Psoas muscle (tissue), 8 donors: ENCODE results near the gene SRPK3. TPM values are rescaled to one million over a fixed set of nuclear protein-coding genes. Genes with fewer than 3 reads are reported as not detected.
A peak's percentile ranks its signal among the peaks of the same experiment; 100 is the strongest.

Experiments used
- ATAC-seq, 4 donors: fragments of 200-7000 bp; cut with Tn5 transposase; one replicate each; pipeline ENCODE4 v1.9.1; 2020; ENCODE audit warnings: moderate library complexity in 3 of 4, mild to moderate bottlenecking in 2 of 4
- DNase-seq, 2 donors: peaks; one replicate each; pipeline ENCODE4 v3.0.0-alpha.2; 2020
- H3K27ac ChIP-seq: fragments of 200-600 bp; one replicate; pipeline ENCODE4 v1.8.0; 2022
- H3K27me3 ChIP-seq, 3 donors: fragments of 200-600 bp in 1 of 3; one replicate each; pipeline versions ENCODE4 v1.6.1 to v1.8.0; 2013 to 2022; ENCODE audit warnings: low read length in 2 of 3, mild to moderate bottlenecking in 2 of 3, moderate library complexity in 1 of 3; ENCODE audit not compliant: insufficient read depth in 3 of 3
- H3K36me3 ChIP-seq, 2 donors: fragments of 200-600 bp in 1 of 2; one replicate each; pipeline versions ENCODE4 v1.6.1 to v1.8.0; 2013 to 2022; ENCODE audit warnings: low read depth in 1 of 2, mild to moderate bottlenecking in 1 of 2, moderate library complexity in 1 of 2; ENCODE audit not compliant: insufficient read depth in 1 of 2
- H3K4me1 ChIP-seq: fragments of 200-600 bp; one replicate; pipeline ENCODE4 v1.8.0; 2022
- H3K4me3 ChIP-seq: fragments of 200-600 bp; one replicate; pipeline ENCODE4 v1.8.0; 2022; ENCODE audit warnings: mild to moderate bottlenecking
- H3K9me3 ChIP-seq: fragments of 200-600 bp; one replicate; pipeline ENCODE4 v1.8.0; 2022
- CTCF ChIP-seq: fragments of 200-600 bp; IDR thresholded peaks from one replicate; pipeline ENCODE4 v1.8.0; 2022; ENCODE audit warnings: antibody characterized with exemption
- WGBS, 3 donors: extraction: QIAGEN DNeasy Blood & Tissue Kit; methylation state at CpG; one replicate each; pipeline versions ENCODE4 v1.1.6 to v1.1.7; 2013; 5-methylcytosine and 5-hydroxymethylcytosine counted together
- intact Hi-C, 2 donors: fragments of 100-400 bp; cut with DNase I; formaldehyde crosslinking; loops; one replicate each; pipeline versions ENCODE4 v1.11.0 to v1.14.2; 2022
- polyA plus RNA-seq, 3 donors: library from polyadenylated mRNA; stranded (reverse); fragments of 200-250 nt; gene quantifications; one replicate each; pipeline ENCODE4 v1.2.3, GENCODE V29; 2013
- total RNA-seq, 4 donors: library from RNA; stranded (reverse); fragmentation: NEBNext Ultra II Directional in 2 of 4; extraction: Animal tissue kit (Norgen Biotek cat#: 25700) in 2 of 4; gene quantifications; one replicate each; pipeline versions ENCODE4 v1.2.1 to v1.2.4, GENCODE V29; 2021 to 2023
- donor health status: healthy with polysubstance abuse.
- donor health status: DM: no; HTN: no; CAD: no; lungs with moderate emphysema.
- donor health status: Bipolar disorder and iron deficiency.
- donor health status: healthy.
- donor health status: DM: yes; HTN: yes; CAD: no.
- donor health status: DM: no; HTN: no; CAD: no.
- donor health status: DM: no; HTN: no; CAD: no.
- donor health status: DM: yes; HTN: yes; CAD: no.

SRPK3 gene
- total and polyA plus RNA-seq, 7 donors, result 14.5 to 140 (median 43.7) TPM

- H3K27me3 ChIP-seq, result no peaks in the 10 kb centered on the region
- H3K36me3 ChIP-seq, result peaks cover 2 to 9% of the 10 kb centered on the region in 2 donors
- DNase-seq, result no peak
- H3K27ac ChIP-seq, result peak overlapping the region; percentile 87
- peak overlapping the region; percentile 56 for H3K4me3 ChIP-seq
- 62 to 79% (median 67%) methylated on average over 15 to 18 of the region's 18 CpGs for WGBS, 3 donors
- ATAC-seq, result peak; percentile 6 to 20 (median 12)
- intact Hi-C loops, result loop anchor here in 1 of 2 donors (5.0 kb wide), 1 partner anchor 187 kb away; no protein-coding TSS in a partner anchor
- no peak for TF ChIP-seq CTCF
- H3K4me1 ChIP-seq, result no peaks in the 10 kb centered on the region
- H3K9me3 ChIP-seq, result no peaks in the 10 kb centered on the region
These were observed 757 bp upstream of the SRPK3 start for GRCh38 chrX:153779891-153780677.

DNA sequence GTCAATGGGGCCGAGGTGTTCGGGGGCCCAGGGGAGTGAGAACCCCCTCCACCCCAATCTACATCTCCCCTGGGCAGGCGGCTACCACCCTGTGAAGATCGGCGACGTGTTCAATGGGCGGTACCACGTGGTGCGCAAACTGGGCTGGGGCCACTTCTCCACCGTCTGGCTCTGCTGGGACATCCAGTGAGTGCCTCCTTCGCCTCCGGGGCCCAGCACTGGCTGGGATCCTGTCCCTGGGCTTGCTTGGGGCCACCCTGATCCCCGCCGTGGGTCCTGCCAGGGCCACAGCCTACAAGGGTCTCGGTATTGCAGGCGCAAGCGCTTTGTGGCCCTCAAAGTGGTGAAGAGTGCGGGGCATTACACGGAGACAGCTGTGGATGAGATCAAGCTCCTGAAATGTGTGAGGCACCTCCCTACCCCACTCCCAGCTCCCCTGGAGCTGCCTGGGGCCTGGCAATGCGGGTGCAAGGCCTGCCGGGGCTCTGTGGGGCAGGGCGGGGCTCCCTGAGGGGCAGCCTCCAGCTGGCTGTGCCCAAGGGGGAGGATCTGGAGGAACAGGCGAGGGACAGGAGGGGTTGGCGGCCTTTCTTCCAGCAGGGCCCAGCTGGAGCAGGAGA, 697 bp downstream of the SRPK3 start:
- H3K9me3 ChIP-seq, result no peaks in the 10 kb centered on the region
- ATAC-seq (peak; percentile 64 to 83 (median 72)), DNase-seq (no peak)
- no peaks in the 10 kb centered on the region for H3K4me1 ChIP-seq
- intact Hi-C loops, result loop anchor here in 1 of 2 donors (5.0 kb wide), 1 partner anchor 186 kb away; no protein-coding TSS in a partner anchor
- peaks cover 2 to 18% of the 10 kb centered on the region in 2 donors for H3K36me3 ChIP-seq
- no peaks in the 10 kb centered on the region for H3K27me3 ChIP-seq
- peak overlapping the region; percentile 56 for H3K4me3 ChIP-seq
- 15 to 49% (median 32%) methylated on average over 17 to 24 of the region's 24 CpGs for WGBS, 3 donors
- TF ChIP-seq CTCF, result no peak
- H3K27ac ChIP-seq, result peak overlapping the region; percentile 87

DNA sequence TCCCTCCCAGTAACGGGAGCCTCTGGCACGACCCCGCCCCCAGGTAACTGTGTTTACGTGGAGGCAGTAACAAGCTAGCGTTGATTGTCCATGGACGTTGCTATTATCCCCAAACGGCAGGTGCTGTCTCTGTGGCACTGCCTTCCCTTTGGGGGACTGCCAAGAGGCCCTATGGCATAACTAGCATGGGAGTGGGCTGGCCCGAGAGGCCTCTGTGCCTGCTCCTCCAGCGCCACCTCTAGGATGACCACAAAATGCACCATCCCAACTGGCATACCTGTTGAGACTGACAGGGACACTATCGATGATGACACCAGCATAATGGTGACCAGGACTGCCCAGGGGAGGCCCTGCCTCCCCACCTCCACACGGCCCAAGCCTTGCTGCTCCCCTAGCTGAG, 1.5 kb downstream of the SRPK3 start:
- TF ChIP-seq CTCF, result no peak
- intact Hi-C loops, result loop anchor here in 1 of 2 donors (5.0 kb wide), 1 partner anchor 185 kb away; no protein-coding TSS in a partner anchor
- DNase-seq (no peak), ATAC-seq (peak; percentile 16 to 57 (median 31))
- 19 to 58% (median 31%) methylated on average over 6 to 11 of the region's 11 CpGs for WGBS, 3 donors
- no peaks in the 10 kb centered on the region for H3K9me3 ChIP-seq
- no peaks in the 10 kb centered on the region for H3K27me3 ChIP-seq
- peak overlapping the region; percentile 56 for H3K4me3 ChIP-seq
- H3K4me1 ChIP-seq, result no peaks in the 10 kb centered on the region
- H3K27ac ChIP-seq, result peak overlapping the region; percentile 87
- H3K36me3 ChIP-seq, result peaks cover 2 to 26% of the 10 kb centered on the region in 2 donors

- peaks cover 2 to 31% of the 10 kb centered on the region in 2 donors for H3K36me3 ChIP-seq
- no peaks in the 10 kb centered on the region for H3K9me3 ChIP-seq
- no peaks in the 10 kb centered on the region for H3K27me3 ChIP-seq
- WGBS, 3 donors, result 79 to 87% (median 80%) methylated on average over 6 to 14 of the region's 14 CpGs
- peak overlapping the region; percentile 87 for H3K27ac ChIP-seq
- DNase-seq (no peak), ATAC-seq (no peak)
- TF ChIP-seq CTCF, result no peak
- no peaks in the 10 kb centered on the region for H3K4me1 ChIP-seq
- intact Hi-C loops, result loop anchor here in 1 of 2 donors (5.0 kb wide), 1 partner anchor 184 kb away; no protein-coding TSS in a partner anchor
- H3K4me3 ChIP-seq, result peak overlapping the region; percentile 56
These were observed 2.0 kb downstream of the SRPK3 start for GRCh38 chrX:153782871-153783270.
